HEK293 (cell line): Measurements from ENCODE around the gene SLK.

ENCODE experiments used
- CTCF ChIA-PET: fragments of 350-600 bp; formaldehyde crosslinking; extraction: SDS; loops from one replicate; lab custom pipeline; 2021; ENCODE audit warnings: antibody characterized with exemption; lab: Yijun Ruan, JAX
- POLR2A ChIA-PET: fragments of 300-600 bp; formaldehyde crosslinking; extraction: SDS; loops from one replicate; lab custom pipeline; 2020; ENCODE audit warnings: antibody characterized with exemption, inconsistent platforms; lab: Yijun Ruan, JAX
- H3K27ac ChIP-seq: fragments of 200-500 bp; sonication (Bioruptor generic); 2 replicates; pipeline ENCODE4 v1.5.1; 2014; ENCODE audit warnings: low read depth, low read length, control low read depth, inconsistent platforms; ENCODE audit errors: extremely low read depth
- H3K36me3 ChIP-seq, 2 experiments: fragments of 200-500 bp in 1 of 2; sonication (Bioruptor generic) in 1 of 2; 1 replicate in 1 of 2; 2 replicates in 1 of 2; pipeline ENCODE4 v1.5.1; 2014 to 2017; ENCODE audit warnings: inconsistent platforms in 2 of 2, low read length in 2 of 2; ENCODE audit not compliant: control insufficient read depth in 2 of 2, insufficient read depth in 1 of 2
- H3K4me1 ChIP-seq: fragments of 200-500 bp; sonication (Bioruptor generic); 2 replicates; pipeline ENCODE4 v1.5.1; 2014; ENCODE audit warnings: mild to moderate bottlenecking, low read length, inconsistent platforms; ENCODE audit not compliant: control insufficient read depth, insufficient read depth
- H3K4me3 ChIP-seq: 2 replicates; pipeline ENCODE4 v1.5.1; 2011; ENCODE audit warnings: low read depth, mild to moderate bottlenecking, control low read depth, low read length, moderate library complexity
- H3K9me3 ChIP-seq: fragments of 200-500 bp; sonication (Bioruptor generic); 2 replicates; pipeline ENCODE4 v1.5.1; 2014; ENCODE audit warnings: low read depth, low read length, inconsistent platforms; ENCODE audit not compliant: control insufficient read depth, insufficient read depth
- EGR2 ChIP-seq: fragments of 450-650 bp; formaldehyde crosslinking; IDR thresholded peaks from 2 replicates; pipeline ENCODE4 v1.5.1; 2016; ENCODE audit warnings: low read depth, missing biosample characterization, missing genetic modification characterization
- FEZF1 ChIP-seq: fragments of 450-650 bp; formaldehyde crosslinking; IDR thresholded peaks from 2 replicates; pipeline ENCODE4 v1.5.1; 2016; ENCODE audit warnings: missing biosample characterization, missing genetic modification characterization
- OSR2 ChIP-seq: fragments of 450-650 bp; formaldehyde crosslinking; IDR thresholded peaks from 2 replicates; pipeline ENCODE4 v1.5.1; 2016; ENCODE audit warnings: missing biosample characterization, missing genetic modification characterization
- PBX3 ChIP-seq: sonication (generic); formaldehyde crosslinking; IDR thresholded peaks from 2 replicates; pipeline ENCODE4 v1.8.1; 2022; ENCODE audit warnings: mild to moderate bottlenecking, moderate library complexity, missing genetic modification reagents
- PRDM1 ChIP-seq: fragments of 450-650 bp; formaldehyde crosslinking; IDR thresholded peaks from 2 replicates; pipeline ENCODE4; 2016; ENCODE audit warnings: missing biosample characterization, missing genetic modification characterization
- SETDB1 ChIP-seq: IDR thresholded peaks from one replicate; pipeline ENCODE4 v1.6.1; 2017; ENCODE audit warnings: mild to moderate bottlenecking, low read length, moderate library complexity, mixed read lengths; ENCODE audit not compliant: insufficient read length
- SP7 ChIP-seq: fragments of 450-650 bp; formaldehyde crosslinking; IDR thresholded peaks from 2 replicates; pipeline ENCODE4 v1.5.1; 2016; ENCODE audit warnings: missing biosample characterization, missing genetic modification characterization
- TRIM28 ChIP-seq: IDR thresholded peaks from 2 replicates; pipeline ENCODE4 v1.6.1; 2011; ENCODE audit warnings: low read length, control low read depth, borderline replicate concordance
- YY2 ChIP-seq: fragments of 450-650 bp; formaldehyde crosslinking; IDR thresholded peaks from 2 replicates; pipeline ENCODE4 v1.5.1; 2016; ENCODE audit warnings: missing biosample characterization, missing genetic modification characterization
- ZFHX2 ChIP-seq: fragments of 450-650 bp; formaldehyde crosslinking; conservative IDR thresholded peaks from 2 replicates; pipeline ENCODE4 v1.5.1; 2016; ENCODE audit warnings: missing biosample characterization, missing genetic modification characterization
- ZNF155 ChIP-seq: fragments of 450-650 bp; formaldehyde crosslinking; IDR thresholded peaks from 2 replicates; pipeline ENCODE4 v1.5.1; 2016; ENCODE audit warnings: missing biosample characterization, missing genetic modification characterization
- ZNF223 ChIP-seq: fragments of 450-650 bp; formaldehyde crosslinking; IDR thresholded peaks from 2 replicates; pipeline ENCODE4 v1.5.1; 2016; ENCODE audit warnings: missing biosample characterization, missing genetic modification characterization
- ZNF426 ChIP-seq: fragments of 450-650 bp; formaldehyde crosslinking; IDR thresholded peaks from 2 replicates; pipeline ENCODE4 v1.5.1; 2017; ENCODE audit warnings: missing biosample characterization, missing genetic modification characterization, mild to moderate bottlenecking, inconsistent platforms, moderate library complexity
- ZNF433 ChIP-seq: fragments of 450-650 bp; formaldehyde crosslinking; IDR thresholded peaks from 2 replicates; pipeline ENCODE4 v1.5.1; 2016; ENCODE audit warnings: missing biosample characterization, missing genetic modification characterization, low read depth
- ZNF513 ChIP-seq: fragments of 450-650 bp; IDR thresholded peaks from 2 replicates; pipeline ENCODE4 v1.5.1; 2018; ENCODE audit warnings: missing biosample characterization, missing genetic modification characterization
- ZNF664 ChIP-seq: fragments of 450-650 bp; formaldehyde crosslinking; IDR thresholded peaks from 2 replicates; pipeline ENCODE4 v1.5.1; 2016; ENCODE audit warnings: missing biosample characterization, missing genetic modification characterization
- TF ChIP-seq, protein P1 (sequence below): fragments of 450-650 bp; formaldehyde crosslinking; IDR thresholded peaks from 2 replicates; pipeline ENCODE4 v1.5.1; 2016; ENCODE audit warnings: missing biosample characterization, missing genetic modification characterization, low read depth
- TF ChIP-seq, protein P2 (sequence below): fragments of 450-650 bp; formaldehyde crosslinking; IDR thresholded peaks from 2 replicates; pipeline ENCODE4 v1.5.1; 2017; ENCODE audit warnings: missing biosample characterization, missing genetic modification characterization

SLK gene

DNA sequence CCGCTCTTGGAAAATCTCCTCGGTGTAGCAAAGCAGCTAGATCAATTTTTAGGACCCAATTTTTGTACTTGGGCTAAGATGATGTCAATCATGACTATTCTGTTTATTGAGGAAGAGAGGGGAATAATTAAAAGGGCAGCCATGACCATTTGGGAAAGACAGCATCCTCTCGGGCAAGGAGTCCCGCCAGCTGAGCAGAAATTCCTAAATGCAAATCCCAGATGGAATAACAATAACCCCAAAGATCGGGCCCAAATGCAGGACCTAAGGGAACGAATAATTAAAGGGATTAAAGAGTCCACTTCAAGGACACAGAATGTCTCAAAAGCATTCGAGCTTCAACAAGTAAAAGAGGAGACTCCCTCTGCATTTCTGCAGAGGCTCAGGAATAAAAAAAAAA, 100.0 kb downstream of the SLK start:
- Histone ChIP-seq H3K9me3 (no peaks in the 10 kb centered on the region), H3K27ac (no peak overlapping the region), H3K4me3 (no peak overlapping the region), H3K4me1 (no peaks in the 10 kb centered on the region), H3K36me3 (no peaks in the 10 kb centered on the region)
- TF ChIP-seq ZNF664 (tag by site-specific recombination) (no peak), ZNF426 (tag by site-specific recombination) (no peak), ZNF433 (tag by site-specific recombination) (no peak), ZNF223 (tag by site-specific recombination) (no peak), PBX3 (CRISPR knock-in tag) (no peak)
- TF ChIP-seq, protein P1, sequence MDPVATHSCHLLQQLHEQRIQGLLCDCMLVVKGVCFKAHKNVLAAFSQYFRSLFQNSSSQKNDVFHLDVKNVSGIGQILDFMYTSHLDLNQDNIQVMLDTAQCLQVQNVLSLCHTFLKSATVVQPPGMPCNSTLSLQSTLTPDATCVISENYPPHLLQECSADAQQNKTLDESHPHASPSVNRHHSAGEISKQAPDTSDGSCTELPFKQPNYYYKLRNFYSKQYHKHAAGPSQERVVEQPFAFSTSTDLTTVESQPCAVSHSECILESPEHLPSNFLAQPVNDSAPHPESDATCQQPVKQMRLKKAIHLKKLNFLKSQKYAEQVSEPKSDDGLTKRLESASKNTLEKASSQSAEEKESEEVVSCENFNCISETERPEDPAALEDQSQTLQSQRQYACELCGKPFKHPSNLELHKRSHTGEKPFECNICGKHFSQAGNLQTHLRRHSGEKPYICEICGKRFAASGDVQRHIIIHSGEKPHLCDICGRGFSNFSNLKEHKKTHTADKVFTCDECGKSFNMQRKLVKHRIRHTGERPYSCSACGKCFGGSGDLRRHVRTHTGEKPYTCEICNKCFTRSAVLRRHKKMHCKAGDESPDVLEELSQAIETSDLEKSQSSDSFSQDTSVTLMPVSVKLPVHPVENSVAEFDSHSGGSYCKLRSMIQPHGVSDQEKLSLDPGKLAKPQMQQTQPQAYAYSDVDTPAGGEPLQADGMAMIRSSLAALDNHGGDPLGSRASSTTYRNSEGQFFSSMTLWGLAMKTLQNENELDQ, result no peak
- POLR2A ChIA-PET, result no interaction called here
- CTCF ChIA-PET, result interaction anchor here (0.9 to 2.0 kb wide), 2 partner anchors 9 to 15 kb away, joined by 3 to 4 read pairs; no protein-coding TSS in a partner anchor

GRCh38 chr10:104067525-104067924, 100.6 kb downstream of the SLK start:
- ChIA-PET CTCF (interaction anchor here (2.0 kb wide), 1 partner anchor 14 kb away, joined by 4 read pairs; no protein-coding TSS in a partner anchor), POLR2A (no interaction called here)
- 0 out of 2 replicates have a peak, but pooled peaks have one; percentile 38 for TF ChIP-seq ZFHX2 (tag by site-specific recombination)
- TF ChIP-seq EGR2 (tag by site-specific recombination), result peak; percentile 45; the same call in 1 of the 2 replicates
- no peak for TF ChIP-seq SETDB1
- TF ChIP-seq ZNF513, result no peak
- TF ChIP-seq PRDM1, result peak; percentile 61
- TF ChIP-seq ZNF155 (tag by site-specific recombination), result no peak
- TF ChIP-seq, all 188 proteins: peak for 3
- Histone ChIP-seq H3K4me1 (no peaks in the 10 kb centered on the region), H3K27ac (no peak overlapping the region), H3K9me3 (no peaks in the 10 kb centered on the region), H3K36me3 (no peaks in the 10 kb centered on the region), H3K4me3 (no peak overlapping the region)

GRCh38 chr10:104069613-104070012, 102.7 kb downstream of the SLK start:
- no peak overlapping the region for H3K4me3 ChIP-seq
- TF ChIP-seq TRIM28, result no peak
- peak; percentile 20; the same call in 1 of the 2 replicates for TF ChIP-seq OSR2 (tag by site-specific recombination)
- TF ChIP-seq, protein P2, sequence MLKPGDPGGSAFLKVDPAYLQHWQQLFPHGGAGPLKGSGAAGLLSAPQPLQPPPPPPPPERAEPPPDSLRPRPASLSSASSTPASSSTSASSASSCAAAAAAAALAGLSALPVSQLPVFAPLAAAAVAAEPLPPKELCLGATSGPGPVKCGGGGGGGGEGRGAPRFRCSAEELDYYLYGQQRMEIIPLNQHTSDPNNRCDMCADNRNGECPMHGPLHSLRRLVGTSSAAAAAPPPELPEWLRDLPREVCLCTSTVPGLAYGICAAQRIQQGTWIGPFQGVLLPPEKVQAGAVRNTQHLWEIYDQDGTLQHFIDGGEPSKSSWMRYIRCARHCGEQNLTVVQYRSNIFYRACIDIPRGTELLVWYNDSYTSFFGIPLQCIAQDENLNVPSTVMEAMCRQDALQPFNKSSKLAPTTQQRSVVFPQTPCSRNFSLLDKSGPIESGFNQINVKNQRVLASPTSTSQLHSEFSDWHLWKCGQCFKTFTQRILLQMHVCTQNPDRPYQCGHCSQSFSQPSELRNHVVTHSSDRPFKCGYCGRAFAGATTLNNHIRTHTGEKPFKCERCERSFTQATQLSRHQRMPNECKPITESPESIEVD (tag by site-specific recombination), result no peak
- no peak for TF ChIP-seq YY2
- TF ChIP-seq FEZF1, result peak; percentile 54
- peak; percentile 49; the same call in 1 of the 2 replicates for TF ChIP-seq SP7
- H3K27ac ChIP-seq, result no peak overlapping the region
- H3K4me1 ChIP-seq, result no peaks in the 10 kb centered on the region
- no peaks in the 10 kb centered on the region for H3K36me3 ChIP-seq
- no peaks in the 10 kb centered on the region for H3K9me3 ChIP-seq
- ChIA-PET CTCF (interaction anchor here (0.6 to 0.8 kb wide), 2 partner anchors 14 to 51 kb away, joined by 3 read pairs; no protein-coding TSS in a partner anchor), POLR2A (no interaction called here)
